ENCODE data around the gene HOXA9. TPM values are rescaled to one million over a fixed set of nuclear protein-coding genes. Genes with fewer than 3 reads are reported as not detected.

HOXA9 gene
- polyA plus RNA-seq, 3 donors = 0.55 to 1.9 (median 1.2) TPM

GRCh38 chr7:27116031-27116961 is 49.0 kb downstream of the HOXA9 start:
- no peaks in the 10 kb centered on the region for H3K79me2 ChIP-seq (ENCODE audit: insufficient read depth, low read length)

More at GRCh38 chr7:27116031-27116961, 49.0 kb downstream of the HOXA9 start:
- 96% methylated on average over 9 of the region's 20 CpGs for WGBS (ENCODE audit: insufficient coverage)
- Histone ChIP-seq H3K36me3 (replicated peaks in 1 of 2; ENCODE audit: control insufficient read depth in 1 of 2, insufficient read depth in 2 of 2, low read length in 2 of 2) (no peaks in the 10 kb centered on the region), H3K27me3 (ENCODE audit: control insufficient read depth in 2 of 2, insufficient read depth in 2 of 2, low read length in 2 of 2) (no peaks in the 10 kb centered on the region), H3K4me2 (replicated peaks; ENCODE audit: extremely low read depth, low read length, poor library complexity, severe bottlenecking) (no peak overlapping the region), H3K9me3 (replicated peaks in 1 of 2; ENCODE audit: control insufficient read depth in 1 of 2, insufficient read depth in 1 of 2, low read length in 2 of 2) (no peaks in the 10 kb centered on the region), H3K4me1 (ENCODE audit: control insufficient read depth in 1 of 2, insufficient read depth in 2 of 2, low read length in 2 of 2) (no peaks in the 10 kb centered on the region), H4K20me1 (ENCODE audit: insufficient read depth, low read length) (no peaks in the 10 kb centered on the region), H2AFZ (ENCODE audit: insufficient read depth, low read depth, low read length, poor library complexity, severe bottlenecking) (no peak overlapping the region), H3K9ac (ENCODE audit: insufficient read depth, low read length, poor library complexity, severe bottlenecking) (no peak overlapping the region), H3K4me3 (replicated peaks in 1 of 3; ENCODE audit: low read depth in 2 of 3, low read length in 3 of 3) (no peak overlapping the region), H3K27ac (ENCODE audit: low read depth in 1 of 2, low read length in 2 of 2) (no peak overlapping the region)
- DNase-seq = no peak
- Mint-ChIP-seq H3K36me3 (no peaks in the 10 kb centered on the region), H3K27ac (no peak overlapping the region), H3K9me3 (peaks cover 0 to 4% (median 0%) of the 10 kb centered on the region in 7 donors), H3K4me3 (no peak overlapping the region), H3K27me3 (ENCODE audit: low read depth in 3 of 3) (peaks cover 2 to 5% (median 3%) of the 10 kb centered on the region in 3 donors), H3K4me1 (peaks cover 2% of the 10 kb centered on the region)
- intact Hi-C loops (cut with micrococcal nuclease) = no loop called here
- TF ChIP-seq CTCF (IDR thresholded peaks at IDR 0.05) = no peak

All from CD14-positive monocyte (primary cell).